Measurements from ENCODE around the gene PRSS38. TPM values are rescaled to one million over a fixed set of nuclear protein-coding genes. Genes with fewer than 3 reads are reported as not detected.

The PRSS38 gene
- total and polyA plus RNA-seq, 12 donors, result not detected

DNA sequence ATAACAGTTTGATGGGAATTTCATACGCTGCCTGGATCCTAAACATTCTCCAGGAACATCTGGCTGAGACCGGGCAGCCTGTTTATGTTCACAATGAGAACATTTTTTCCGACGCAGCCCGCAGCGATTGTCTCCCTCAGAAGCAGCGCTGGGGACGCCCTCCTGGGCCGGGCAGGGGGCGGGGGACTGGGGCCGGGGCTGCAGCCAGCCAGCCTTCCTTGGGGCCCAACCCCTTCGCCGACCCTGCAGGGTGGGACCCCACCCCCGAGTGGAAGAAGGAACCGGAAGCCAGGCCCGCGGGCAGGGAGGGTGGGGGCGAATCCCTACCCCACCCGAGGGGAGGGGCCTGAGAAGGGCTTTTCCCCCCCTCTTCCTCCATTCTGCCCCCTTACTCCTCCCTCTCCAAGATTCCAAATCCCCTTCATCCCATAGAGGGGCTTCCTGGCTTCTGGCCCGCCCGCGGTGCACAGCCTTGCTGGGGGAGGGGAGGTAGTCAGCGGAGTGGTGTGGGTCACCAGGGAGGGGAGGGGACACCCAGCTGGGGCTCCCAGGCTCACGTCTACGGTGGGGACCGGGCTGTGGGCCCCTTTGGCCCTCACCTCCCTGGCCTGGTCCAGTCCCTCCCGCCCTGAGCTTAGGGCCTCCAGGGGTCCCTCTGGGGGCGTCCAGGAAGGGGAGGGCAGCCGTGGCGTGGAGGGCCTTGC, 71.7 kb downstream of the PRSS38 start:
- peak; percentile 60 to 86 (median 78) for ATAC-seq
- Histone ChIP-seq H3K9me3 (no peaks in the 10 kb centered on the region), H3K27ac (peak overlapping the region; percentile 73 to 95 (median 86)), H3K4me3 (peak overlapping the region; percentile 40 to 61 (median 53)), H3K27me3 (peaks cover 0 to 13% (median 0%) of the 10 kb centered on the region in 7 donors), H3K4me1 (peaks cover 15 to 31% (median 24%) of the 10 kb centered on the region in 9 donors), H3K36me3 (no peaks in the 10 kb centered on the region)
- TF ChIP-seq, protein P1, sequence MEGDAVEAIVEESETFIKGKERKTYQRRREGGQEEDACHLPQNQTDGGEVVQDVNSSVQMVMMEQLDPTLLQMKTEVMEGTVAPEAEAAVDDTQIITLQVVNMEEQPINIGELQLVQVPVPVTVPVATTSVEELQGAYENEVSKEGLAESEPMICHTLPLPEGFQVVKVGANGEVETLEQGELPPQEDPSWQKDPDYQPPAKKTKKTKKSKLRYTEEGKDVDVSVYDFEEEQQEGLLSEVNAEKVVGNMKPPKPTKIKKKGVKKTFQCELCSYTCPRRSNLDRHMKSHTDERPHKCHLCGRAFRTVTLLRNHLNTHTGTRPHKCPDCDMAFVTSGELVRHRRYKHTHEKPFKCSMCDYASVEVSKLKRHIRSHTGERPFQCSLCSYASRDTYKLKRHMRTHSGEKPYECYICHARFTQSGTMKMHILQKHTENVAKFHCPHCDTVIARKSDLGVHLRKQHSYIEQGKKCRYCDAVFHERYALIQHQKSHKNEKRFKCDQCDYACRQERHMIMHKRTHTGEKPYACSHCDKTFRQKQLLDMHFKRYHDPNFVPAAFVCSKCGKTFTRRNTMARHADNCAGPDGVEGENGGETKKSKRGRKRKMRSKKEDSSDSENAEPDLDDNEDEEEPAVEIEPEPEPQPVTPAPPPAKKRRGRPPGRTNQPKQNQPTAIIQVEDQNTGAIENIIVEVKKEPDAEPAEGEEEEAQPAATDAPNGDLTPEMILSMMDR (IDR thresholded peaks at IDR 0.05), result no peak
- peak; percentile 73 to 81 for DNase-seq
- intact Hi-C loops (cut with DNase I), result loop anchor here in 2 of 10 donors (5.0 to 10.0 kb wide), 4 partner anchors 58 to 102 kb away; partner anchors contain the start of gene WNT9A (in 2 of the 2)
- 2 to 5% methylated on average over 29 to 30 of the region's 30 CpGs for WGBS, 2 donors

- WGBS, 2 donors, result 30 to 31% methylated on average over 38 to 40 of the region's 40 CpGs
- TF ChIP-seq, protein P1 (IDR thresholded peaks at IDR 0.05), result no peak
- Histone ChIP-seq H3K36me3 (no peaks in the 10 kb centered on the region), H3K4me1 (peaks cover 15 to 34% (median 24%) of the 10 kb centered on the region in 9 donors), H3K27ac (peak overlapping the region; percentile 73 to 95 (median 86)), H3K9me3 (no peaks in the 10 kb centered on the region), H3K4me3 (peak overlapping the region; percentile 40 to 61 (median 53)), H3K27me3 (peaks cover 0 to 13% (median 0%) of the 10 kb centered on the region in 7 donors)
- intact Hi-C loops (cut with DNase I), result loop anchor here in 2 of 10 donors (5.0 to 10.0 kb wide), 4 partner anchors 57 to 103 kb away; partner anchors contain the start of gene WNT9A (in 2 of the 2)
- DNase-seq (peak; percentile 61 to 78), ATAC-seq (peak; percentile 70 to 86 (median 80))
Measured at GRCh38 chr1:227887697-227888403, 72.4 kb downstream of the PRSS38 start.

DNA sequence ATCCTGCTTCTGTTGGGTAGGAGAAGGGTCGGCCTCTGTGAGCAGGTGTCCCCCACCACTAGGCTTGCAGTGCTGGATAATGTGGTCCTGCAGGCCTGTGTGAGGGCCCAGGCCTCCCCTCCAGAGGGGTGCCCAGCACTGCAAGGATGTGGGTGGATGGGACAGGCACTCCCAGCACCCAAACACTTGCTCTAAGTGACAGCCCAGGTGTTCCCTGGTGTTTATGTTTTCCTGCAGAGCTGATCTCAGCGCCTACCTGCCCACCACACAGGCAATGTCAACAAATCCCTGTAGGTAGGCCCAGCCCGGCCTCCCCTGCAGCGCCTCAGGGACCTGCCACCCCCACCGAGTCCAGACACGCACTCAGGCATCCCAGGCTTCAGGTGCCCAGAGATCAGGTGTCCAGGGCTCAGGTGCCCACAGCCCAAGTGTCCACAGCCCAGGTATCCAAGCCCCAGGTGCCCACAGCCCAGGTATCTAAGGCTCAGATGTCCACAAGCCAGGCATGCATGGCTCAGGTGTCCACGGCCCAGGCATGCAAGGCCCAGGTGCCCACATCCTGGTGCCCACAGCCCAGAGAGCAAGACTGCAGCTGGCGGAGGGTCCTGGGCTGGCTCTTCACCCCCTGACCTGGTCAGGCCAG, 73.0 kb downstream of the PRSS38 start:
- intact Hi-C loops (cut with DNase I), result loop anchor here in 2 of 10 donors (5.0 to 10.0 kb wide), 4 partner anchors 56 to 104 kb away; partner anchors contain the start of gene WNT9A (in 2 of the 2)
- Histone ChIP-seq H3K4me3 (peak overlapping the region in 1 of 10 donors; percentile 57), H3K36me3 (no peaks in the 10 kb centered on the region), H3K27ac (peak overlapping the region in 8 of 10 donors; percentile 14 to 95 (median 88)), H3K9me3 (no peaks in the 10 kb centered on the region), H3K4me1 (peaks cover 15 to 34% (median 24%) of the 10 kb centered on the region in 9 donors), H3K27me3 (peaks cover 0 to 13% (median 0%) of the 10 kb centered on the region in 7 donors)
- TF ChIP-seq, protein P1 (IDR thresholded peaks at IDR 0.05), result no peak
- 95 to 97% methylated on average over 8 of the region's 8 CpGs for WGBS, 2 donors
- ATAC-seq, result no peak
- no peak for DNase-seq

Data from heart right ventricle (tissue), 16 donors.